Naive thymus-derived CD4-positive, alpha-beta T cell (primary cell): ENCODE measurements around the gene TGFBRAP1. TPM values are rescaled to one million over a fixed set of nuclear protein-coding genes. Genes with fewer than 3 reads are reported as not detected.

Experiments used
- ATAC-seq: fragments of 150-1000 bp; cut with Tn5 transposase; 2 replicates; pipeline ENCODE4 v1.10.0; 2021; ENCODE audit warnings: mild to moderate bottlenecking, moderate library complexity
- CTCF ChIA-PET: fragments of 350-600 bp; sonication (Branson Sonifier 250); formaldehyde crosslinking; loops from one replicate; lab custom pipeline; 2021; ENCODE audit warnings: antibody characterized with exemption; lab: Charles Lee
- POLR2A ChIA-PET: fragments of 350-600 bp; sonication (Branson Sonifier 250); formaldehyde crosslinking; loops from one replicate; lab custom pipeline; 2021; ENCODE audit warnings: antibody characterized with exemption, inconsistent platforms; lab: Charles Lee
- DNase-seq, 9 donors: peaks; one replicate each; pipeline versions ENCODE4 v3.0.0 to v3.0.0-alpha.2; 2020 to 2022; ENCODE audit warnings: mixed read lengths in 1 of 9
- H3K27ac ChIP-seq: one replicate; pipeline ENCODE4 v1.7.0; 2013; ENCODE audit warnings: mild to moderate bottlenecking, low read depth, low read length, moderate library complexity
- H3K27me3 ChIP-seq, 2 donors: one replicate each; pipeline ENCODE4 v1.7.0; 2013; ENCODE audit warnings: low read length in 2 of 2, mild to moderate bottlenecking in 2 of 2, moderate library complexity in 2 of 2; ENCODE audit not compliant: control insufficient read depth in 2 of 2, insufficient read depth in 2 of 2
- H3K36me3 ChIP-seq, 3 experiments: 1 replicate in 2 of 3; 2 replicates in 1 of 3; pipeline ENCODE4 v1.7.0; 2013; ENCODE audit warnings: low read length in 3 of 3, mild to moderate bottlenecking in 3 of 3, moderate library complexity in 1 of 3; ENCODE audit not compliant: insufficient read depth in 3 of 3, control insufficient read depth in 2 of 3
- H3K4me1 ChIP-seq, 2 donors: one replicate each; pipeline ENCODE4 v1.7.0; 2013; ENCODE audit warnings: low read length in 2 of 2, mild to moderate bottlenecking in 2 of 2, moderate library complexity in 1 of 2; ENCODE audit not compliant: control insufficient read depth in 2 of 2, insufficient read depth in 2 of 2
- H3K4me3 ChIP-seq: 2 replicates; pipeline ENCODE4 v1.7.0; 2013; ENCODE audit warnings: mild to moderate bottlenecking, low read length
- H3K9me3 ChIP-seq, 3 experiments: 1 replicate in 2 of 3; 2 replicates in 1 of 3; pipeline ENCODE4 v1.7.0; 2013; ENCODE audit warnings: low read length in 3 of 3; ENCODE audit not compliant: control insufficient read depth in 2 of 3
- H3K27ac Mint-ChIP-seq, 9 donors: one replicate each; pipeline ENCODE4 v1.8.0; 2020 to 2022; ENCODE audit warnings: mixed read lengths in 9 of 9, mild to moderate bottlenecking in 8 of 9, moderate library complexity in 5 of 9, inconsistent platforms in 2 of 9
- H3K27me3 Mint-ChIP-seq, 5 donors: one replicate each; pipeline ENCODE4 v1.8.0; 2021 to 2022; ENCODE audit warnings: mixed read lengths in 5 of 5, mild to moderate bottlenecking in 1 of 5
- H3K36me3 Mint-ChIP-seq, 5 donors: one replicate each; pipeline ENCODE4 v1.8.0; 2020 to 2022; ENCODE audit warnings: mixed read lengths in 5 of 5, mild to moderate bottlenecking in 3 of 5, inconsistent platforms in 1 of 5
- H3K4me1 Mint-ChIP-seq, 7 donors: one replicate each; pipeline ENCODE4 v1.8.0; 2020 to 2022; ENCODE audit warnings: mixed read lengths in 7 of 7, mild to moderate bottlenecking in 3 of 7, inconsistent platforms in 1 of 7
- H3K4me3 Mint-ChIP-seq, 10 donors: one replicate each; pipeline ENCODE4 v1.8.0; 2020 to 2022; ENCODE audit warnings: mild to moderate bottlenecking in 10 of 10, mixed read lengths in 10 of 10, moderate library complexity in 6 of 10, inconsistent platforms in 2 of 10
- H3K9me3 Mint-ChIP-seq, 11 donors: one replicate each; pipeline ENCODE4 v1.8.0; 2020 to 2022; ENCODE audit warnings: mixed read lengths in 11 of 11, mild to moderate bottlenecking in 4 of 11, inconsistent platforms in 1 of 11, moderate library complexity in 1 of 11
- intact Hi-C, 2 donors: fragments of 100-400 bp; cut with micrococcal nuclease; formaldehyde crosslinking; loops; one replicate each; pipeline ENCODE4 v1.15.1; 2023
- polyA plus RNA-seq, 2 donors: library from polyadenylated mRNA; unstranded; fragments of 300-500 nt; fragmentation: Illumina TruSeq; gene quantifications; one replicate each; pipeline ENCODE4 v1.2.3, GENCODE V29; 2021
- total RNA-seq, 6 experiments: library from RNA in 5 of 6; stranded (reverse) in 5 of 6; gene quantifications; 1 replicate in 5 of 6; 2 replicates in 1 of 6; pipeline ENCODE4 v1.2.3 and lab custom pipeline; 2021 to 2026

TGFBRAP1 gene
- total and polyA plus RNA-seq, 7 experiments from 2014 or later, result 18.0 to 28.3 (median 21.6) TPM

GRCh38 chr2:105307146-105307545 lies 22.4 kb downstream of the TGFBRAP1 start:
- Histone ChIP-seq H3K9me3 (no peaks in the 10 kb centered on the region), H3K4me1 (no peaks in the 10 kb centered on the region), H3K36me3 (peaks cover 0 to 33% (median 11%) of the 10 kb centered on the region in 3 experiments), H3K4me3 (no peak overlapping the region), H3K27ac (no peak overlapping the region), H3K27me3 (no peaks in the 10 kb centered on the region)
- no peak for DNase-seq
- Mint-ChIP-seq H3K27ac (peak overlapping the region in 1 of 9 donors; percentile 31), H3K4me1 (peaks cover 15 to 59% (median 56%) of the 10 kb centered on the region in 7 donors), H3K27me3 (no peaks in the 10 kb centered on the region), H3K36me3 (peaks cover 7 to 53% (median 31%) of the 10 kb centered on the region in 5 donors), H3K9me3 (peaks cover 0 to 2% (median 0%) of the 10 kb centered on the region in 11 donors), H3K4me3 (no peak overlapping the region)
- CTCF ChIA-PET, result no interaction called here
- ATAC-seq, result no peak
- POLR2A ChIA-PET, result no interaction called here
- intact Hi-C loops, result no loop called here

DNA sequence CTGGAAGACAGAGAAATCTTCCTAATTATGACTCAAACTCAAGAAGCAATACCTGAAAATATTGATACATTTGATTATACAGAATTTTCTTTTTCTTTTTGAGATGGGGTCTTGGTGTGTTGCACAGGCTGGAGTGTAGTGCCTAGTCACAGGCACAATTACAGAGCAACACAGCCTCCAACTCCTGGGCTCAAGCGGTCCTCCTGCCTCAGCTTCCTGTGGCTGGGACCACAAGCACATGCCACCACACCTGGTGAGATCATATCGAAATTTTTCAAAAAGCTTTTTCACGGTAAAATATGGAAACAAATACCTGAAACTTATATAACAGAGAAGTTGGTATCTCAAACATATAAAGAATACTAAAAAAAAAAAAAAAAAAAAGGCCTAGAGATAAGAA lies 27.9 kb downstream of the TGFBRAP1 start:
- Histone ChIP-seq H3K27me3 (no peaks in the 10 kb centered on the region), H3K27ac (no peak overlapping the region), H3K9me3 (no peaks in the 10 kb centered on the region), H3K4me3 (no peak overlapping the region), H3K36me3 (peaks cover 0 to 36% (median 4%) of the 10 kb centered on the region in 3 experiments), H3K4me1 (peaks cover 0 to 5% of the 10 kb centered on the region in 2 donors)
- ATAC-seq, result no peak
- no peak for DNase-seq
- Mint-ChIP-seq H3K9me3 (no peaks in the 10 kb centered on the region), H3K36me3 (peaks cover 18 to 44% (median 20%) of the 10 kb centered on the region in 5 donors), H3K27ac (no peak overlapping the region), H3K27me3 (no peaks in the 10 kb centered on the region), H3K4me3 (no peak overlapping the region), H3K4me1 (peaks cover 13 to 41% (median 34%) of the 10 kb centered on the region in 7 donors)
- ChIA-PET POLR2A (no interaction called here), CTCF (no interaction called here)
- intact Hi-C loops, result no loop called here

- POLR2A ChIA-PET, result no interaction called here
- CTCF ChIA-PET, result no interaction called here
- no peak overlapping the region for H3K27ac ChIP-seq
Observed at GRCh38 chr2:105299290-105299689, 30.2 kb downstream of the TGFBRAP1 start.

DNA sequence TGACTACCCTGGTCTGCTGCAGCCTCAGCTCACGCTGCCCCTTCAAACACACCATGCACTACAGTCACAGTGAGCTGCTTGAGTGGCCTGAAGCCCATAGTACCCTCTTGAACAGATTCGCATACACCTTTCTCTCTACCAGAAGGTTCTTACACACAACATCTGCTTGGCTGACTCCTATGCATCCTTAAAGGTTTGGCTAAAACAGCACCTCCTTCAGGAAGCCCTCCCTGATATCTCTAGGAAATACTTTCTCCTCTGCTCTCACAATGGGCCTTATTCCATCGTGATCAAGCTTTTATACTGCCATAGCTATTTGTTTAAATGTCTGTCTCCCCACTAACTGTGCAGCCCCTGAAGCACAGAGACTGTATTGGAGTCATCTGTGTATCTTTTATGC lies 31.5 kb downstream of the TGFBRAP1 start:
- H3K9me3 Mint-ChIP-seq, result no peaks in the 10 kb centered on the region
- Histone ChIP-seq H3K4me3 (no peak overlapping the region), H3K4me1 (peaks cover 0 to 5% of the 10 kb centered on the region in 2 donors), H3K36me3 (peaks cover 4 to 54% (median 5%) of the 10 kb centered on the region in 3 experiments), H3K27ac (no peak overlapping the region), H3K27me3 (no peaks in the 10 kb centered on the region), H3K9me3 (no peaks in the 10 kb centered on the region)
- peaks cover 22 to 54% (median 28%) of the 10 kb centered on the region in 5 donors for H3K36me3 Mint-ChIP-seq
- H3K27me3 Mint-ChIP-seq, result no peaks in the 10 kb centered on the region
- peaks cover 13 to 20% (median 15%) of the 10 kb centered on the region in 7 donors for H3K4me1 Mint-ChIP-seq
- ChIA-PET CTCF (no interaction called here), POLR2A (no interaction called here)
- no peak for ATAC-seq
- intact Hi-C loops, result no loop called here
- no peak overlapping the region for H3K4me3 Mint-ChIP-seq
- peak overlapping the region in 3 of 9 donors; percentile 23 to 34 (median 24) for H3K27ac Mint-ChIP-seq
- no peak for DNase-seq

More at GRCh38 chr2:105299290-105299689, 30.2 kb downstream of the TGFBRAP1 start:
- Mint-ChIP-seq H3K4me3 (no peak overlapping the region), H3K9me3 (no peaks in the 10 kb centered on the region), H3K4me1 (peaks cover 15 to 31% (median 24%) of the 10 kb centered on the region in 7 donors), H3K36me3 (peaks cover 20 to 51% (median 29%) of the 10 kb centered on the region in 5 donors), H3K27ac (peak overlapping the region in 1 of 9 donors; percentile 16), H3K27me3 (no peaks in the 10 kb centered on the region)
- ATAC-seq (no peak), DNase-seq (no peak)
- Histone ChIP-seq H3K4me1 (peaks cover 0 to 5% of the 10 kb centered on the region in 2 donors), H3K9me3 (no peaks in the 10 kb centered on the region), H3K36me3 (peaks cover 4 to 43% (median 5%) of the 10 kb centered on the region in 3 experiments), H3K27me3 (no peaks in the 10 kb centered on the region), H3K4me3 (no peak overlapping the region)
- intact Hi-C loops, result no loop called here

- H3K9me3 Mint-ChIP-seq, result no peaks in the 10 kb centered on the region
- no peak for DNase-seq
- CTCF ChIA-PET, result no interaction called here
- no peak for ATAC-seq
- peaks cover 22 to 52% (median 28%) of the 10 kb centered on the region in 5 donors for H3K36me3 Mint-ChIP-seq
- peaks cover 7 to 12% (median 8%) of the 10 kb centered on the region in 7 donors for H3K4me1 Mint-ChIP-seq
- H3K9me3 ChIP-seq, result no peaks in the 10 kb centered on the region
- no peak overlapping the region for H3K4me3 Mint-ChIP-seq
- POLR2A ChIA-PET, result no interaction called here
- H3K27me3 ChIP-seq, result no peaks in the 10 kb centered on the region
- peaks cover 4 to 55% (median 5%) of the 10 kb centered on the region in 3 experiments for H3K36me3 ChIP-seq
- H3K27ac Mint-ChIP-seq, result peak overlapping the region in 6 of 9 donors; percentile 10 to 87 (median 60)
- H3K4me3 ChIP-seq, result no peak overlapping the region
- no peak overlapping the region for H3K27ac ChIP-seq
- no peaks in the 10 kb centered on the region for H3K27me3 Mint-ChIP-seq
- peaks cover 0 to 5% of the 10 kb centered on the region in 2 donors for H3K4me1 ChIP-seq
- intact Hi-C loops, result no loop called here
Observed at GRCh38 chr2:105297216-105297615, 32.3 kb downstream of the TGFBRAP1 start.

- no peaks in the 10 kb centered on the region for H3K27me3 ChIP-seq
- POLR2A ChIA-PET, result interaction anchor here (0.6 kb wide), 1 partner anchor 59 kb away, joined by 3 read pairs; no protein-coding TSS in a partner anchor
- no peak overlapping the region for H3K27ac ChIP-seq
- Mint-ChIP-seq H3K4me1 (peaks cover 0 to 5% (median 0%) of the 10 kb centered on the region in 7 donors), H3K9me3 (no peaks in the 10 kb centered on the region), H3K4me3 (no peak overlapping the region), H3K27me3 (no peaks in the 10 kb centered on the region), H3K27ac (peak overlapping the region in 2 of 9 donors; percentile 21 to 32), H3K36me3 (peaks cover 26 to 61% (median 34%) of the 10 kb centered on the region in 5 donors)
- H3K4me1 ChIP-seq, result no peaks in the 10 kb centered on the region
- no peaks in the 10 kb centered on the region for H3K9me3 ChIP-seq
- DNase-seq, result no peak
- CTCF ChIA-PET, result no interaction called here
- ATAC-seq, result no peak
- intact Hi-C loops, result no loop called here
- H3K4me3 ChIP-seq, result no peak overlapping the region
- H3K36me3 ChIP-seq, result peaks cover 4 to 66% (median 9%) of the 10 kb centered on the region in 3 experiments
Observed at GRCh38 chr2:105296017-105296611, 33.4 kb downstream of the TGFBRAP1 start.
